GM18499 (cell line): Measurements from ENCODE around the gene SENP6.
"Not testable (repeated sequence)": the region's sequence is repeated elsewhere in the genome, so short reads cannot be mapped to it uniquely, and the experiment has no call there.

Experiments used
- ATAC-seq: cut with Tn5 transposase; IDR thresholded peaks from one replicate; pipeline ENCODE4 v1.9.1; 2021; ENCODE audit warnings: moderate number of reproducible peaks; ENCODE audit not compliant: insufficient read depth, unreplicated experiment

The SENP6 gene

GRCh38 chr6:75633045-75633444, 31.4 kb downstream of the SENP6 start:
- no peak for ATAC-seq

- no peak for ATAC-seq
These were observed 40.6 kb downstream of the SENP6 start for GRCh38 chr6:75642311-75642710.

- ATAC-seq: no peak
These were observed 41.5 kb downstream of the SENP6 start for GRCh38 chr6:75643173-75643572.

GRCh38 chr6:75656479-75656878, 54.8 kb downstream of the SENP6 start:
- ATAC-seq: no peak

- no peak for ATAC-seq
These were observed 55.6 kb downstream of the SENP6 start for GRCh38 chr6:75657327-75657726.

- no peak for ATAC-seq
These were observed 64.9 kb downstream of the SENP6 start for GRCh38 chr6:75666592-75666991.

- no peak for ATAC-seq
These were observed 72.2 kb downstream of the SENP6 start for GRCh38 chr6:75673884-75674283.

GRCh38 chr6:75676377-75676776, 74.7 kb downstream of the SENP6 start:
- no peak for ATAC-seq

- not testable (repeated sequence) for ATAC-seq
These were observed 80.9 kb downstream of the SENP6 start for GRCh38 chr6:75682548-75682947.

- ATAC-seq: not testable (repeated sequence)
These were observed 81.3 kb downstream of the SENP6 start for GRCh38 chr6:75683005-75683404.

- ATAC-seq: not testable (repeated sequence)
These were observed 85.9 kb downstream of the SENP6 start for GRCh38 chr6:75687535-75687934.

GRCh38 chr6:75687937-75688336, 86.3 kb downstream of the SENP6 start:
- ATAC-seq: not testable (repeated sequence)

GRCh38 chr6:75689576-75689975, 87.9 kb downstream of the SENP6 start:
- ATAC-seq: no peak

GRCh38 chr6:75691012-75691411, 89.3 kb downstream of the SENP6 start:
- no peak for ATAC-seq

GRCh38 chr6:75693534-75693933, 91.9 kb downstream of the SENP6 start:
- no peak for ATAC-seq

- ATAC-seq: no peak
These were observed 92.7 kb downstream of the SENP6 start for GRCh38 chr6:75694406-75694805.

GRCh38 chr6:75708334-75708733, 106.7 kb downstream of the SENP6 start:
- ATAC-seq: not testable (repeated sequence)

GRCh38 chr6:75711173-75711572, 109.5 kb downstream of the SENP6 start:
- no peak for ATAC-seq

- ATAC-seq: no peak
These were observed 117.5 kb downstream of the SENP6 start for GRCh38 chr6:75719133-75719532.

- no peak for ATAC-seq
These were observed 121.7 kb downstream of the SENP6 start for GRCh38 chr6:75723382-75723781.

GRCh38 chr6:75727206-75727605, 125.5 kb downstream of the SENP6 start:
- no peak for ATAC-seq

GRCh38 chr6:75731029-75731428, 129.3 kb downstream of the SENP6 start:
- not testable (repeated sequence) for ATAC-seq
